Spleen (tissue), 3 donors: Measurements from ENCODE around the gene DHRSX.
"Not testable (repeated sequence)": the region's sequence is repeated elsewhere in the genome, so short reads cannot be mapped to it uniquely, and the experiment has no call there.

ENCODE experiments used
- POLR2A ChIP-seq, 3 donors: fragments of 450-650 bp; IDR thresholded peaks; one replicate each; pipeline ENCODE4 v1.5.1; 2017; ENCODE audit warnings: antibody characterized with exemption in 3 of 3, mild to moderate bottlenecking in 1 of 3
- POLR2AphosphoS5 ChIP-seq, 3 donors: sonication (generic); formaldehyde crosslinking; IDR thresholded peaks; one replicate each; pipeline ENCODE4 v1.5.1; 2017; ENCODE audit warnings: antibody characterized with exemption in 3 of 3

DNA sequence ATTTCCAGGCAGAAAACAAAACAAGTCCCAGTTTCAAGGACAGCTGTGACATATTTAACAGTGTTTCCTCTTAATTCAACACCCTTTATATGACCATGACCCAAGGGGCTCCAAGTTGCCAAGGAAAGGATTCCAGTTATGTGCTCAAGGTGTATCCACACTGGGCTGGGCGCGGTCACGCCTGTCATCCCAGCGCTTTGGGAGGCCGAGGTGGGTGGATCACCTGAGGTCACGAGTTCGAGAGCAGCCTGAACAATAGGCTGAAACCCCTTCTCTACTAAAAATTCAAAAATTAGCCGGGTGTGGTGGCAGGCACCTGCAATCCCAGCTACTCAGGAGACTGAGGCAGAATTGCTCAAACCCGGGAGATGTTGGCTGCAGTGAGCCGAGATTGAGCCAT lies 29.6 kb downstream of the DHRSX start:
- TF ChIP-seq POLR2AphosphoS5, POLR2A (IDR thresholded peaks at IDR 0.05): not testable (repeated sequence)
